Kidney capillary endothelial cell (primary cell): ENCODE results near the gene HYI.

Experiments used
- DNase-seq: peaks from one replicate; pipeline ENCODE4 v3.0.0-alpha.2; 2018; ENCODE audit warnings: low spot score

The HYI gene

DNA sequence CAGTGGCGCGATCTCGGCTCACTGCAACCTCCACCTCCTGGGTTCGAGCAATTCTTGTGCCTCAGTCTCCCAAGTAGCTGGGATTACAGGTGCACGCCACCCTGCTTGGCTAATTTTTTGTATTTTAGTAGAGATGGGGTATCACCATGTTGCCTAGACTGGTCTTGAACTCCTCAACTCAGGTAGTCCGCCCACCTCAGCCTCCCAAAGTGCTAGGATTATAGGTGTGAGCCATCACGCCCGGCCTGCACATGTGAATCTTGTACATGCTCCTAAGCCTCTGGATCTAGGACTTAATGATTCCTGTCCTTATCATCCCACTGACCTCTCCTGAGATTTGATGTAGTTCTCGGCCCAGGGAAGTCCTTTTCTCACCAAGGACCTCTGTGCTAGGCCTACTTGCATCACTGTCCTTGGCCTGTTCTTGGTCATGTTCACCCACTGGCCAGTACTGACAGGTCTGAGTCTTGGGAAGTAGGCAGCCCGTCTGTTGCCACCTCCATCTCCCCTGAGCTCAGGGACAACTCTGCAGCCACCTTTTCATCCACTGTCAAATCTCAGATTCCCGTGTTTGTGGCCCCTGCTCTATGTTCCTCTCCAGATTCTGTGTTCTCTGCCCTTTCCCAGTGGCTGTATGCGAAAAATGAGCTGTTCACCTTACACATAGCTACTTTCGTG is 9.4 kb downstream of the HYI start:
- DNase-seq: no peak

DNA sequence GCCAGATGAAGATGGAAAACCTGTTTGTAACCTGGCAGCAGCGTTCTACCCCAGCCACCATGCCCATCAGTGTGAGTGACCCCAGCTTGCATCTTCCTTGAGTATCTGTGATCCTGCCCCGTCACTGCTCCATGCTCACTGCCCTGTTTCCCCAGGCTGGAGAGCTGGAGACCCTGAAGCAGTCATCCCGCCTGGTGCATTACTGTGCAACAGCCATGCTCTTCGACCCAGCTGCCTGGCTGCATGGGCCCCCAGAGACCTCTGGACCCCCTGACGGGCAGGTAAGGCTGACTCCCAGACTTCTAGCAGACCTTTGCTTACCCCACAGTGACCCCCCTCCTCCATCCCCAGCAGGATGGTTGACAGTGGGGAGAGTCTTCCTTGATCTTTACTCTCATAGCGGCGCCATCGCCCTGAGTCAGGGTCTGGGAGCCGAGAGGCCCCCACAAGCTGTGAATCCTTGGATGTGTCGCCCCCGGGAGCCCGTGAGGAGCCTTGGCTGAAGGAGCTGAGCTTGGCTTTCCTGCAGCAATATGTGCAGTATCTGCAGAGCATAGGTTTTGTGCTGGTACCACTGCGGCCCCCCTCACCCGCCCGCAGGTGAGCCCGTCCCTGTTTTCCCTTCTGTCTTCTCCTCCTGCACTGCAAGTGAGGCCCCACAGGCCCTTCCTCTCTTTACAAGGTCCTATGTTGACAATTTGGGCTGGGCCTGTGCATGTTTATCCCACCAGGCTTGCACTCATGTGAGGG is 10.4 kb downstream of the HYI start:
- DNase-seq: no peak

DNA sequence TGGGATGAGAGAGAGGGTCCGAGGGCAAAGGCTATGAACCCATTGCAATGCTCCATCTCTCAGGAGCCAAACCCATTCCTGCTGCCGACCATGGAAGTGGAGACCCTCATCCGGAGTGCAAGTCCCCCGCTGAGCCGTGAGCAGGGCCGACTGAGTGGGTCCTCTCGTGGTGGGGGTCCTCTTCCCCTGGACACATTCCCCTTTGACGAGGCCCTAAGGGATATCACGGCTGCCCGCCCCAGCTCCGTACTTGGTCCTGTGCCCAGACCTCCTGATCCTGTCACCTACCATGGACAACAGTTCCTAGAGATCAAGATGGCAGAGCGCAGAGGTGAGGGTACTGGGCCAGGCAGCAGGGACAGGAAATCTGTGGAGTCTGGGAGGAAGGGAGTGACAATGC is 11.0 kb downstream of the HYI start:
- no peak for DNase-seq

DNA sequence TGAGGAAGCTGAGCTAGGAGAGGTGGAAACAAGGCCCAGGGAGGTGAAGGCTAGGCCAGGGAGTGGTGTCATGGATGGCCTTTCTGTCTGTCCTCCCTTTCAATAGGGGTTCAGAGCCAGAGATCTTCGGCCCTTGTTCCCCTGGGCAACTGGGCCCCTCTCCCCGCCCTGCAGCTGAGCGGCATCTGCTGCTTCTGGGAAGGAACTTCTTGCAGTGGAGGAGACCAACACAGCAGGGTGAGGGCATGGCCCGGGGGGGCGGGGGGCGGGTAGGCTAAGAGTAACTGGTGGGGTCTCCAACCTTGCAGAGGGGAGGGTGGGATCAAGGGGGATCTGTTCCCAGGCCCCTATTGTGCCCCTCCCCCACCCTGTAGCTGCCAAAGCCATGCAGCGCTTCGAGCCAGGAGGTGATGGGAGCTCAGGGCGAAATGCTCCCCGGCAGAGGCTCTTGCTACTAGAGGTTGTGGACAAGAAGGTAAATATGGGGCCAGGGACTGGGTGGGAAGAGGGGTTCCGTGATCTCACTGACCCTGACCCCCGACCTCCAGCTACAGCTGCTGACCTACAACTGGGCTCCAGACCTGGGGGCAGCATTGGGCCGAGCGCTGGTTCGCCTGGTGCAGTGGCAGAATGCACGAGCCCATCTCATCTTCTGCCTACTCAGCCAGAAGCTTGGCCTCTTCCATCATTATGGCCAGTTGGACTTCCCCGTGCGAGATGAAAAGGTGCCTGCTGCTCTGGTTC is 11.7 kb downstream of the HYI start:
- DNase-seq: no peak

DNA sequence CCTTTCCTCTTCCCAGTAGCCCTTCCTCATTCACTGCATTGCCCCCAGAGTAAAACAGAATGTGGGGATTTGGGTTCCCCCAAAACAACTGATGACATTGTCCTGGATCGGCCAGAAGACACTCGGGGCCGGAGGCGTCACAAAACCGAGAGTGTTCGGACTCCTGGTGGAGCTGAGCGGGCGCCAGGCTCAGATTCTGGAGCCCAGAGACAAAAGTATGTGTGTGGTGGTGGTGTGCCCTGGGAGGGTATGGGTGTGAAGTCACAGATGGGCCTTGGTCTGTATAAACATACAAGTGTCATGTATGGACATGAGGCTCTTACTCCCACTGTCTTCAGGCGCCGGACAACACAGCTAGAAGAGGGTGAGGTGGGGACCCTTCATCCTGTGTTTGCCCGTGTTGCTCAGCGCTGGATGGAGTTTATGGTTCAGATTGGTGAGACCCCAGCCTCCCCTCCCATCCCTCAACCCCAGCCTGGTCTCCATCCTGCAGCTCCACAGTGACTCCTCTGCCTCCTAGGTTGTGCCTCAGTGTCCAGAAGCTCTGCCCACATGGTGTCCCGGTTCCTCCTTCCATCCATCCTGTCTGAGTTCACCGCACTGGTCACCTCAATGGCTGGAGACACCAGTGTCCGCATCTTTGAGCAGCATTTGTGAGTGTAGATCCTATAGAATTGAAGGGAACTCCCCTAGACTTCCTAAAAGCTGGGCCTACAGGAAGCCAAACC is 12.4 kb downstream of the HYI start:
- no peak for DNase-seq

DNA sequence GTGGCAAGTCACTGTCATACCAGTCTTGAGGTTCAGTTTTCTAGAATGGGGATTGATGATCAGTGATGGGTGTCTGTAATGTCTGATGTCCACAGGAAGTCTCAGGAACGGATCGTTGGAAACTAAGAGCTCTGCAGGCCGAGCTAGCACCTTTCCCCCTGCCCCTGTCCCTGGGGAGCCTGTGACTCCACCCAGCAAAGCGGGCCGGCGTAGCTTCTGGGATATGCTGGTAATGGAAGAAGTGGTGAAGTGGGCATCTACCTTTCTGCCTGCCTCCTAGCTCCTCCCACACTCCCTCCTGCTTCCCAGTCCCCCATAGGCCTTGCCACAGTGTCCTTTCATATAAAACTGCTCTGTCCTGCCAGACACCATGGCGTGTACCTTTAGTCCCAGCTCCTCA is 13.4 kb downstream of the HYI start:
- no peak for DNase-seq

DNA sequence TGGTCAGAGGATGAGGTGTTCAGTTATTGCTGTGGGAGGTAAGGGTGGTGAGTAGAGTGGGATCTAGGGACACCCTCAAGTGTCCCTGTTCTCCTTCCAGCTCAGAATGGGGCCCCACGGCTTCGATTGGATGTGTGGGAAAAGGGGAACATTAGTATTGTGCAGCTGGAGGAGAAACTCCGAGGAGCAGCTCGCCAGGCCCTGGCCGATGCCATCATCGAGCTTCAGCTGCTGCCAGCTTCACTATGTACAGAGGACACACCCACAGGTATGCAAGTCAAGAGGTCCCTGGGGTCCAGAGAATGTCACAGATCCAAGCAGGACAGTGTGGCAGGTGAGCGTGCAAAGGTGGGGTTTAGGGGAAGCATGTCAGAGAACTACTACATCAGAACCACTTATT is 13.9 kb downstream of the HYI start:
- DNase-seq: no peak

DNA sequence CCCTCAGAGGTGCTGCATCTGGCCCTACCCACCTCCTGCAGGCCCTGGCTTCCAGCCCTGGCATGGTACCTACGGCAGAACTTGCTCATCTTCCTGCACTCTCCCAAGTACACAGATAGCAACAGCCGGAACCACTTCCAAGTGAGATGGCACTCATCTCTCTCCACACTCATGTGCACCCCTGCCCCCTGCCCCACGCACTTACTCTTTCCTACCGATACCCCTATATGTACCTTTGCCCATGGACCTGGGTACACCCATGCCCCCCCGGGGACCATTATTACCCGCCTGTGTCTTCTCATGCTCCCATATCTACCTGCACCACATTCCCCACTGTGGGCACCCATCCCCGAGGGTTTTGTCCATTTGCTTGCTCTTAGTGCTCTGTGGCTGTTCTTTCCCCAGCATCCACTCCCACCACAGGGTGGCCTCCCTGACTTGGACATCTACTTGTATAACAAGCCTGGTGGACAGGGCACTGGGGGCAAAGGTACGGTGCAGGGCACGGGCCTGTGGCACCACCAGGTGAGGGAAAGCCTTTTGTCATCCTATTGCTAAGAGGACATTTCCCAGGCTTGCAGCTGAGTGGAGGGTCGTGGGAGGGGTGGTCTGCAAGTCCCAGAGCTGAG is 14.7 kb downstream of the HYI start:
- no peak for DNase-seq

DNA sequence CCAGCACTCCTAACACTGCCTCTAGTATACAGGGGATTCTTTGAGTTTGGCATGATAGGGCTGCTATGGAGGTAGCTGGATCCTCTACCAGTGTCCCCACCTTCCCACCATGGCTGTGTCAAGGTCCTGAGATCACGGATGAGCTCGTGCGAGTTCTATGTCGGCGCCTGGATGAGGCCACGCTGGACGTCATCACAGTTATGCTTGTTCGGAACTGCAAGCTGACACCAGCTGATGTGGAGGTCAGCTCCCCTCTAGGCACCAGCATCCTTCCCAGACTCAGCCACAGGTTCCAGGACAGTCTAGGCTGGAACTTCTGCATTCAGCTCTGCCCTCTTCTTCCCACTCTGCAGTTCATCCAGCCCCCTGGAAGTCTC is 15.2 kb downstream of the HYI start:
- no peak for DNase-seq

DNA sequence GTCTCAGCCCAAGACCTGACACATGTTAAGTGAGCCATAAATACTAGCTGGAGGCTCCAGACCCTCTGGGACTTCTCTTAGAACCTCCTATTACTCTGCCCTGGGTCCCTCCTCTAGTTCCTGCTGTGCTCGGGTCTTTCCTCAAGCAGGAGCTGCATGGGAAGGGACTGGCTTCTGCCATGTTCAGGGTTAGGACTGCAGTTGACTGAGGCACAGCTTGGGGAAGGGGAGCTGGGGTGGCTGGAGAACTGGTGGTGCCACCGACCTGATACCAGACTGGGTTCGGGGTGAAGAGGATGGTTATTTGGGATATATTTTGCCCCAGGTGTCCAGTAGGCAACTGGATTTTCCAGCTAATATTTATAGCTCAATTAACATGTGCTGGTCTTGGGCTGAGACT is 15.7 kb downstream of the HYI start:
- DNase-seq: no peak

DNA sequence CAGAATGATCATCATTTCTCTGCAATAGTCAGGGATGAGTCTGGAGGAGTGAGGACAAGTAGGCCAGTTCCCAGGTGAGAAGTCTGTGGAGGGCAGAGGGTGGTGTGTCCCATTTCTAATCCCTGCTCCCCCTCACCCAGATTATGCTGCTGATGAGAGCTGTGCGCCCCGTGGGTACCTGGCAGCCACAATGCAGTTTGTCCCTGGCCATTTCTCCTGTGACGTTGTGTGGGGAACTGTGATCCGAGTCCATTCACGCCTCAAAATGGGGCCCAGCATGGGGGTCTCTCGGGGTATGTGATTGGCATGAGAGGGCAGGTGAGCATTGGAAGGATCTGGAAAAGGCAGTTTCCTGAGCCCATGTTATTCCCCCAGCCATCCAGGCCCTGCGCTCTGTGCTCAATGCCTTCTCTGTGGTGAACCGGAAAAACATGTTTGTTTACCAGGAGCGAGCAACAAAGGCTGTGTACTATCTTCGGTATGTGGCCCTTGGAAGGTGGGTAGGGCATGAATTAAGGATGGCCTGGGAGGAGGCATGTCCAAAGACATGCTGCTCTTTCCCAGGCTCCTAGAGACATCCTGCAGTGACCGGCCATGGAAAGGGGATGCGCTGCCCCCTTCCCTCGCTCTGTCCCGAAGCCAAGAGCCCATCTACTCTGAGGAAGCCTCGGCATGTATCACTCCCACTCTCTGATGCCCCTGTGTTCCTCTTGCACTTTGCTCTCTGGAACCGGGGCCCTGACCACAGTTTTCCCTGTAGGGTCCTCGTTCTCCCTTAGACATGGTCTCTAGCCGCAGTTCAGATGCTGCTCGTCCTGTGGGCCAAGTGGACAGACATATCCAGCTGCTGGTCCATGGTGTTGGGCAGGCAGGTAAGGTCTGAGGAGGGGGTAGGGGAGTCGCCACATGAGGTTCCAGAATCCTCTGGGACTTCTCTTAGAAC is 16.4 kb downstream of the HYI start:
- no peak for DNase-seq

DNA sequence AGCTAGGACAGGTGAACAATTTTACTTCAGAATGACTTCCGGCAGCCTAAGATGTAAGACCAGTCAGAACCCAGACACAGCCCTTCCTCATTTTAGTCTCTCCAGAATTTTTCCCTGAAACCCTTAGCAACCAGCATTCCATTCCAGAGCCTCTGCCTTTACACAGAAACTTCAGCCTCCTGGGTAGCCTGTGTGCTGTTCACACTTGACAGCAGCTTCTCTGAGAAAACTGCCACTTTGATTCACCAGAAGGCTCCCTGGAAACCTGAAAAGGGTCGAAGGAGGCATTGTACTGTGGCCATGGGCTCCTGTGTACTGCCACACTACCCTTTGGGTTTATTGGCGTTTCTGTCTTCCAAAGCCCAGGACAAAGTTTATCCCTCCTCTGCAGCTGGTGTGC is 17.4 kb downstream of the HYI start:
- no peak for DNase-seq

DNA sequence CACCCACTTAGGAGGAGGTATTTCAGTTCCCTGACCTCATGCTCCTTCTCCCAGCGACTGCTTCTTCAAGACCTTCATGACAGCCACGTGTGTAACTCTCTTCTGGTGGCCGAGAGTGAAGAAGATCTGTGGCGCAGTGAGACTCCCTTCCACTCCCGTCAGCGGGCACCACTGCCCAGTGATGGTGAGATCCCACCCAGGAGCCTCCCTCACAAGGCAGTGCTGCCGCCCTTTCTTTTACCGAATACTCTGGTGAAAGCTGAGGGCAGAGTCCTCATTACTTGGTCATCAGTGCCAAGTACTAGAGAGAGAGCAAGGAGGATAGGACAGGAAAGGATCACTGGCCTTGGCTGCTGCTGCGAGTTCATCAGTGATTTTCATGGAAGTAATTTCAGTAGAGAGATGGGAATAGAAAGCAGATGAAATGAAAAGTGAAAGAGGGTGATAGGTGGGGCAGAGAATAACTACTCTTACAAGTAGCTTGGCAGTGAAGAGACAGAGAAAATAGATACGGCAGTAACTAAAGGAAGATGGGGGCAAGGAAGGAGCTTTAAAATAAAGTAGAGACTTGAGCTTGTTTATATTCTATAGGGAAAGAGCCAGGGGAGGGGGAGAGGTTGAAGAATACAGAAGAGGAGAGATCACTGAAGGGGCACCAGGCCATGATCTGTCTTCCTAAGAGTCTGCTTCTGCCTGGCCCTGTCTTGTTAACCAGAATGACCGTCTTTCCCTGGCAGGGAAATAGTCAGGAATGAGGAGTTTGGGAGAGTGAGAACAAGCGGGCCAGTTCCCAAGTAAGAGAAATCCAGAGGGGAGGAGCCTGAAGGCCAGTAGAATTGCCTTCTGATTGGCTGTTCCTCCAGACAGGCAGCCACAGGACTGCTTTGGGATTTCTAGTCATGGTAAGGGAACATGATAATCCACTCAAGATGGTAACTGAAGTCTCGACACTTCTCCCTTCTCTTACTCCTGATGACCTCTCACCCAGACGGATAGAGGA is 18.3 kb downstream of the HYI start:
- DNase-seq: no peak

DNA sequence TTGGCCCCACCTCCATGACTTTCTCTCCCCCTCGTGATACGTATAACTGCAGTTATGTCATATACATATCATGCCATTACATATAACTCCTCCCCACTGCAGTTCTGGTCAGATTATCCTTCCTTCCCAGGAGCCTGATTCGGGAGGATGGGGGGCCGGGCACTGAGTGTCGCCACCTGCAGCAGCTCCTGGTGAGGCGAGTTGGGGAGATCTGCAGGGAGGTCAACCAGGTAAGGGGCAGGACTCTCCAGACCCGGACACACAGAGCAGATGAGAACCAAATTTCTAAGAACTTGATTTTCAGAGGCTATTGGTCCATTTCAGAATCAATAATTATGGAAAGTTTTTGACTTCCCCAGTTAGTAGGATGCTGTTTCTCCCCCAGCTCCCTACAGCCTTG is 19.5 kb downstream of the HYI start:
- DNase-seq: no peak

DNA sequence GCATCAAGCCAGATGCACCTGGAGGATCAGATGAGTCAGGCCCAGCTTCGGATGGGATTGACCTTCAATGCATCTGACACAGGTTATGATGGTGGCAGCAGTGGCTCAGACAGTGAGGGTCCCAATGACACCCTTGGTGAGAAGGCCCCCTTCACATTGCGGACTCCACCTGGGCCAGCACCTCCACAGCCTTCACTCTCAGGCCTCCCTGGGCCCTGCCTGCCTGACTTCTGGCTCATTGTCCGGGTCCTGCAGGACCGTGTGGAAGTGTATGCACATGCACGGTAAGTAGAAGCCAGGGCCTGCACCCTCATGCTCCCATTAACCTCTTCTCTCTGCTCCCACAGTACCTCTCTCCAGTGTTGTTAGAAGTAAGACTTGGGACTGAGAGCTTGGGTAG is 20.8 kb downstream of the HYI start:
- DNase-seq: no peak

DNA sequence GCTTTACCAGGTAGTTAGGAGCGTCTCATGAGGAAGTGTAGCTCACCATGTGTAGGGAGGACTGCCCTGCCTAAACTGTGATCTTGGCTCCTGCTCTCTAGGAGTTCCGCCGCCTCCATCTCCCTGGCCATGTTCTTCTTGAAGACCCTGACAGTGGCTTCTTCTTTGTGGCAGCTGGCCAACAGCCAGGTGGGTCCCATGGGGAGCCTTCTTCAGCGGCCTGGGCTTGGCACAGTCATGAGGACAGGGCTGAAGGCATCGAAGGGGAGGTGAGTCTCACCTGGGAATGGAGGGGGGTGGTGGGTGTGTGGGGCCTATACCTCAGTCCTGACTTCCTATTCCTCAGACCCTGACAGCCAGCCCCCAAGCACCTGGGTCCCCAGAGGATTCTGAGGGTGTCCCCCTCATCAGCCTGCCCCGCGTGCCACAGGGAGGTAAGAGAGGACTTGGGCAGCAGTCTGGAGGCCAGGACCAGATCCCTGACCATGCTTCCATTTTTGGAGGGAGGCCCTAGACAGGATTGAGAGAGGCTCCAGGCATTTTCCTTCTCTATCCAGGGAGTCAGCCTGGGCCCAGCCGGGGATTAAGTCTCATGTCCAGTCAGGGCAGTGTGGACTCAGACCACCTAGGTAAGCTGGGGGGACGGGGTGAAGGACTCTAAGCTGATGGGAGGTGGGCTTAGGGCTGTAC is 21.4 kb downstream of the HYI start:
- no peak for DNase-seq

DNA sequence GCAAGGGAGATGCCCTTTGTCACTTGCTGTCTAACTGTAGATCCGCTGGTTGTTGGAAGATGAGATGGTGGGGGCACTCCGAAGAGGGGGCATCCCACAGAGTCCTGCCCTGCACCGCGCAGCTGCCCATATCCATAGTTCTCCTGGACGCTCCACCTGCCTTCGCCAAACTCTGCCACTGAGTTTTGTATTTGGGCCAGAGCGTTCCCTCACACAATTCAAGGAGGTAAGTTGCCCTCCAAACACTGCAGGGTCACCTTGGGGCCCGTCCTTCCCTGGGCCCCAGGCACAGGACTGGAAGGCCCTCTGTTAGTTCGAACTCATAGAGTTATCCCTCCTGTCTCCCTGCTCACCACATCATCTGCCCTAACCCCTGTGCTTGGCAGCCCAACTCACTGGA is 22.1 kb downstream of the HYI start:
- DNase-seq: no peak

DNA sequence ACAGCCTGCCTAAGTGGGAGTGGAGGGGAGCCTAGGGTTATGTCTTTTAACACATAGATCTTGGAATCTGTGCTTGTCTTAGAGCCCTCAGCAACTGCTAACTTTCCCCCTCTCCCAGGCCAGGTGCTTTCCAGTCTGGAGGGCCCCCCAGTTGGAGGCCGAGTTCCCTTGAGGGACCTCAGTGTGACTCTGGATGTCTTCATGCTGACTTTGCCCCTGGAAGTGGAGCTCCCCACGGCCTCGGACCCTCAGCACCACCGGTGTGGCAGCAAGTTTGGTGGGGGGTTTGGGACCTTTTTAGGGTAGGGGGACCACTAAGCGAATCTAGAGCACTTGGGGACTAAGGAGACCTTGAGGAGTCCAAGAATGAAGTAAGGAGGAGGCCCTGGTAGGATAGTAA is 22.9 kb downstream of the HYI start:
- no peak for DNase-seq

DNA sequence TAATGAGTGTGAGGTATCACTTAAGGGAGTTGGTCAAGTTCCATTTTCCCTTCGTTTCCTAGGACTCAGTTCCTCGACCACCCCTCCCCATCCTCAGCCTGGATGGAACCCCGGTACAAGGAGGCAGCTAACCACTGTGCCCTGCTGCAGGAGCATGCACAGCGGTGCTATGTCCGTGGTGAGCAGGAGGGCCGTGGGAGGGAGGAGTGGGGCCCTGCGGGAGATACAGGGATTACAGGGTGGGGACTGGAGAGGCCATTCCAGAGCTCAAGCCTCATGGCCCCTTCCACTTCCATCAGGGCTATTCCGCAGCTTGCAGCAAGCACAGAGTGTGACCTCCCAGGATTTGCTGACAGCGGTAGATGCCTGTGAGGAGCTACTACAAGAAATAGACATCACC is 25.8 kb downstream of the HYI start:
- no peak for DNase-seq
